NCI-H2196 (cell line): ENCODE results near the gene ISCA1.

Source experiments
- DNase-seq: peaks from one replicate; lab custom pipeline; 2025; ENCODE audit not compliant: unreplicated experiment; lab: John Stamatoyannopoulos, UW

Gene ISCA1

DNA sequence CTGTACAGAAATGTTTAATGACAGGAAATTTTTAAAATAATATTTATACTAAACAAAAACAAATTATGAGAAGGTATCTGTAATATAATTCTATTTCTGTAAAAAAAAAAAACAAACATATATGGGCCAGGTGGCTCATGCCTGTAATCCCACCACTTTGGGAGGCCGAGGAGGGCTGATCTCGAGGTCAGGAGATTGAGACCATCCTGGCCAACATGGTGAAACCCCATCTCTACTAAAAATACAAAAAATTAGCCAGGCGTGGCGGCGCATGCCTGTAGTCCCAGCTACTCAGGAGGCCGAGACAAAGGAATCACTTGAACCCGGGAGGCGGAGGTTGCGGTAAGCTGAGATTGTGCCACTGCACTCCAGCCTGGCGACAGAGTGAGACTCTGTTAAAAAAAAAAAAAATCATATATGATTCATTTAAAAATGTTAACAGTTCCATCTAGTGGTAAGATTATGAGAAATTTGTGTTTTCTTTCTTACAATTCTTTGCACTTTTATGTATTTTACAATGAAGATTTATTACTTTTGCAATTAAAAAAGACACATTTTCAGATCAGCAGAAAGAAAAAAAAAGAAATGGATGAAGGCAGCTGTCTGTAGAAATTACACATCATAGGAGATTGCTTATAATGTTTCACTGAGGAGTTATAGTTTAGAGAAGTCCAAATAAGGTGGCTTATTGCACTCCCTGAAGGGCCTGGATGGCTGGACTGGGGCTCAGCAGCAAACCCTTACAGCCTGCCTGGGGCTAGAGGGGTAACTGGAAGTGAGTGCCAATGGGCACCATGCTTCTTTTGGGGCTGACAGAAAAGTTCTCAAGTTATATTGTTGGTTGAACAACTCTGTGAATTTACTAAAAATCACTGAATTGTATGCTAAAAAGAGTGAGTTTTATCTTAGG lies 43.2 kb downstream of the ISCA1 start:
- no peak for DNase-seq

DNA sequence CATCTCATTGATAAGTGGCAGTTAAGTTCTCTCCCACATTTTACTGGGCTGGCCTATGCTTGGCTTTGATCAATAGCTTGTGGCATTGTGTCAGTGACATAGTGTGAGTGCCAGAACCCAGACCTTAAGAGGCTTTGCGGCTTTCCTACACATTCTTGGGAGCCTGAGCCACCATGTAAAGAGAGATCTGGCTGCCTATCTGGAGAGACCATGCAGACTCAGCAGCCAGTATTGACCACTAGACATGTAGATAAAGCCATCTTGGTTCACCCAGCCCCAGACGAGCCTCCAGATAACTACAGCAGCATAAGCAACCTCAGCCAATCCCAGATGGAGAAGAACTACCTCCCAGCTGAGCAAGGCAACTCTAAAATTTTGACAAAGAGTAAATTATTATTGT lies 51.5 kb downstream of the ISCA1 start:
- no peak for DNase-seq

DNA sequence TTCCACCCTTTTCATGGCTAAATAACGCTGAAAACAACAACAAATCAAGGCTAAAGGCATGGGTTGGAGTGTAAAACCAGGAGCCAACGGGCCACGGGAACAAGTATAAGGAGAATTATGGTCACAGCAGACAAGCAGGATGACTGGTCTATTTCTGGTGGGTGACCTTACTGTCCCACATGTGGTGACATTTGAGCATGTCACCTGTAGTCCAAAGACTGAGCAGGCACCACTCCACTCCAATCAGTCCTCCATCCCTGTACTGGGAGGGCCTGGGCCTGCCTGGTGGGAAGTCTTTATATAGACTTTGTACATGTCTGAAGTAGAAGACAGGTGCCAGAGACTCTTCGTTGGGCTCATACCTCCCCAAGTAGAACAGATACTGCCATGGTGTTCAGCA lies 59.7 kb downstream of the ISCA1 start:
- DNase-seq, result no peak

DNA sequence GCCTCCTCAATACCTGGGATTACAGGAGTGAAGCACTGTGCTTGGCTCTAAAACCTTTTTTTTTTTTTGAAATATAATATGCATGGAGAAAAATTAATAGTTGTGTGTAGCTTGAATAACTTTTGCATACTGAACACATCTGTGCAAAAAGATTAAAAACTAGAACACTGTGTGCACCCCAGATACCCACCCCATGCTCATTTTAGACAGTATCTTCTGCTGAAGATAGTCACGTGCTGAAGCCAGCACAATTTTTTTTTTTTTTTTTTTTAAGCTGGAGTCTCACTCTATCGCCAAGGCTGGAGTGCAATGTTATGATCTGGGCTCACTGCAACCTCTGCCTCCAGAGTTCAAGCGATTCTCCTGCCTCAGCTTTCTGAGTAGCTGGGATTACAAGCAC lies 62.7 kb downstream of the ISCA1 start:
- DNase-seq, result no peak

DNA sequence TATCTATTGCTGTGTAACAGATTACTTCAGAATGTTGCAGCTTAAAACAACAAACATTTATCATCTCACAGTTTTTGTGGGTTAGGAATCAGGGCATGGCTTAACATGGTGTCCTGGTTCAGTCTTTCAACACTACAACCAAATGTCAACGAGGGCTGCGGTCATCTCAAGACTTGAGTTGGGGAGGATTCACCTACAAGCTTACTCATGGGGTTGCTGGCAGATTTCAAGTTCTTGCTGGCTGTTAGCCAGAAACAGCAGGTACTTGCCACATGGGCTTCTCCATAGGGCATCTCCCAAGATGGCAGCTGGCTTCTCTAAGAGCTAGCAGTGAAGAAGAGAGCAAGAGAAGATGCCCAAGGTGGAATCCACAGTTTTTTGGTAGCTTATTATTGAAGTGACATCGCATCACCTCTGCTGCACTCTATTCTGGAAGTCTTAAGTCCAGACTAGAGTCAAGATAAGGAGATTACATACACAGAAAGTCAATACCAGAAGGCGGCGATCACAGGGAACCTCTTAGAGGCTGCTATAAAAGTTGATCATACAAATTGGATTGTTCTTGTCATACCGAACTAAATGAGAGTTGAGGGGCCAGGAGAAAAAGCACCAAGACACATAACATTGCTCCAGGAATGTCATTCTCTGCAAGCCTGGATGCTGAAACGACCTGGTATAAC lies 65.1 kb downstream of the ISCA1 start:
- no peak for DNase-seq
